GM23248 (cell line): ENCODE results near the gene STXBP5L.

Experiments used
- EZH2 ChIP-seq: fragments of 200-600 bp; sonication (generic); IDR thresholded peaks from 2 replicates; pipeline ENCODE4 v1.6.1; 2018; ENCODE audit warnings: antibody characterized with exemption, mild to moderate bottlenecking; ENCODE audit not compliant: insufficient read depth, poor library complexity, severe bottlenecking
- EZH2phosphoT487 ChIP-seq: fragments of 200-600 bp; sonication (generic); IDR thresholded peaks from 2 replicates; pipeline ENCODE4 v1.6.1; 2018; ENCODE audit warnings: antibody characterized with exemption, moderate library complexity, mild to moderate bottlenecking, low read depth; ENCODE audit not compliant: insufficient read depth

- TF ChIP-seq EZH2phosphoT487 (no peak), EZH2 (no peak)
Observed at GRCh38 chr3:121443456-121443855, 535.5 kb downstream of the STXBP5L start.
